ENCODE results near the gene KRTAP4-2.
"Not testable (repeated sequence)": the region's sequence is repeated elsewhere in the genome, so short reads cannot be mapped to it uniquely, and the experiment has no call there.

Gene KRTAP4-2

GRCh38 chr17:41160648-41161047 lies 17.4 kb downstream of the KRTAP4-2 start, which contains the start of gene KRTAP4-4:
TSS of gene KRTAP4-4 (minus strand) at chr17:41160748. CDS start at chr17:41160691, 57 bp downstream.
- DNase-seq: no peak

DNA sequence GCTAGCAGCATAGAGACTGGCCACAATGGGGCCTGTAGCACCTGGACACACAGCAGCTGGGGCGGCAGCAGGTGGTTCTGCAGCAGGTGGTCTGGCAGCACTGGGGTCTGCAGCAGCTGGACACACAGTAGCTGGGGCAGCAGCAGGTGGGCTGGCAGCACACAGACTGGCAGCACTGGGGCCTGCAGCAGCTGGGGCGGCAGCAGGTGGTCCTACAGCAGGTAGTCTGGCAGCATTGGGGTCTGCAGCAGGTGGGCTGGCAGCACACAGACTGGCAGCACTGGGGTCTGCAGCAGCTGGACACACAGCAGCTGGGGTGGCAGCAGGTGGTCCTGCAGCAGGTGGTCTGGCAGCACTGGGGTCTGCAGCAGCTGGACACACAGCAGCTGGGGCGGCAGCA lies 17.8 kb downstream of the KRTAP4-2 start:
- not testable (repeated sequence) for DNase-seq

DNA sequence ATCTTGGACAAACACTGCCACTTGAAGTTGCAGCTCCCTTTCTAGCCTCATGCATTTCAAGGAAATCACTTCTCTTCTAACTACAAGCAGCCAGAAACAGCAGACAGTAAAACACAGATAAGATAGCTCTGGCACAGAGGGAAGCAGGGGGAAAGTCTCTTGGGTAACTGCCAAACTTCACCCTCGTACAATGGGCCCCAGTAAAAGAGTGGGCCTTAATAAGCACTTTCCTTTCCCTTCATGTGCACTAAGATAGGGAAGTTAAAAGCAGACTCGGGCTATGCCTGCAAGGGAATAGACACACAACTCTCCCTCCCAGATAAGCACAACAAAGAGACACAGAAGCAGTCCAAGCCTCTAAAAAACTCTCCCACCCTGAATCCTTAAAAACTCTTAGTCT lies 24.2 kb downstream of the KRTAP4-2 start:
- DNase-seq: no peak

GRCh38 chr17:41151525-41151924 lies 26.5 kb downstream of the KRTAP4-2 start:
- DNase-seq: no peak

- DNase-seq: no peak
These were observed 28.0 kb downstream of the KRTAP4-2 start for GRCh38 chr17:41150026-41150425.

DNA sequence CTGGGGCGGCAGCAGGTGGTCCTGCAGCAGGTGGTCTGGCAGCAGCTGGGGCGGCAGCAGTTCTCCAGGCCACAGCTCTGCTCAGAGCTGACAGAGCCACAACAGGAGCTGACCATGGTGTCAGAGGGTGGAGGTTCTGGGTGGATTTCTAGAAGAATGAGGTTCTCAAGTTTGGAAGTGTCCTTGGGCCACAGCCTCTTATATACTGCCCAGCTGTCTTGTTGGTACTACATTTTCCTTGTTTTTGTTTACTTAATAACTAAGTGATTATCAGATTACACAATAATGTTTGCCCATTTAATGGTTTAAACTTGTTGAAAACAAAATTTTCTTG lies 28.4 kb downstream of the KRTAP4-2 start, which contains the start of gene KRTAP4-5:
TSS of gene KRTAP4-5 (minus strand) at position 174 of the 334 bp plus-strand sequence. CDS start at position 116, 58 bp downstream.
- no peak for DNase-seq

DNA sequence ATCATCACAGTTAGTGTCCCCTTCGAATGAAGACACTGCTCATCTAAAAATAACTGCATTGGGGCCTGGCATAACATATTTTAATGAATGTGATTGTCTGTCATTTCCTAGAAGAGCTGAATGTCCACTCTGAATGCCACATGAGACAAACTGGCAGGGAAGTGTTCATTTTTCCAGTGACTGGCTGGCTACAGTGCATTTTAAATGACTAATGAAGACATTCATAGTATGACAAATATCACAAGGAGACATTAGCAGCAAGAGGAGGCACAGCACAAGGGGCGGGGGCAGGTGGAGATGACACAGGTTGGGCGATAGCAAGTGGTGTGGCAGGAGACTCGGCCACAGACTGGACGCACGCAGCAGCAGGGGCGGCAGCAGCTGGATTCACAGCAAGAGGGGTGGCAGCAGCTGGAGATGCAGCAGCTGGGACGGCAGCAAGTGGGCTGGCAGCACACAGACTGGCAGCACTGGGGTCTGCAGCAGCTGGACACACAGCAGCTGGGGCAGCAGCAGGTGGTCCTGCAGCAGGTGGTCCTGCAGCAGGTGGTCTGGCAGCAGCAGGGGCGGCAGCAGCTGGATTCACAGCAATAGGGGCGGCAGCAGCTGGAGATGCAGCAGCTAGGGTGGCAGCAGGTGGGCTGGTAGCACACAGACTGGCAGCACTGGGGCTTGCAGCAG lies 28.9 kb downstream of the KRTAP4-2 start:
- DNase-seq: not testable (repeated sequence)

GRCh38 chr17:41147531-41148204 lies 30.4 kb downstream of the KRTAP4-2 start:
- DNase-seq: no peak

- DNase-seq: no peak
These were observed 32.8 kb downstream of the KRTAP4-2 start for GRCh38 chr17:41145261-41145660.

DNA sequence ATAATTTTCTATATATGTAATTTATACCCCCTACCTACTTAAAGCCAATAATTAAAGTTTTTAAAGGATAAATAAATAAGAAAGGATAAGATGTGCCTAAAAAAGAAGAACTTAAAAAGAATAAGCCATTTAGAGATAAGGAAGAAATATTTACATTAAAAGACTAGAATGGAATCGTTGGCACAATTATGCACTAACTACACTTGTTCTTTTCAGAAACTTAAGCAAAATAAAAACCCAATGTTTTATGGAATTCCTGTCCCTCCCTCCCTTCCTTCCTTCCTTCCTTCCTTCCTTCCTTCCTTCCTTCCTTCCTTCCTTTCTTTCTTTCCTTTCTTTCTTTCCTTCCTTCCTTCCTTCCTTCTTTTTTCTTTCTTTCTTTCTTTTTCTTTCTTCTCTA lies 33.2 kb downstream of the KRTAP4-2 start:
- no peak for DNase-seq

GRCh38 chr17:41141361-41141760 lies 36.7 kb downstream of the KRTAP4-2 start:
- no peak for DNase-seq

- DNase-seq: no peak
These were observed 37.5 kb downstream of the KRTAP4-2 start, which contains the start of gene KRTAP4-6 for GRCh38 chr17:41140360-41141131. TSS of gene KRTAP4-6 (minus strand) at chr17:41140544. CDS start at chr17:41140487, 57 bp downstream.

DNA sequence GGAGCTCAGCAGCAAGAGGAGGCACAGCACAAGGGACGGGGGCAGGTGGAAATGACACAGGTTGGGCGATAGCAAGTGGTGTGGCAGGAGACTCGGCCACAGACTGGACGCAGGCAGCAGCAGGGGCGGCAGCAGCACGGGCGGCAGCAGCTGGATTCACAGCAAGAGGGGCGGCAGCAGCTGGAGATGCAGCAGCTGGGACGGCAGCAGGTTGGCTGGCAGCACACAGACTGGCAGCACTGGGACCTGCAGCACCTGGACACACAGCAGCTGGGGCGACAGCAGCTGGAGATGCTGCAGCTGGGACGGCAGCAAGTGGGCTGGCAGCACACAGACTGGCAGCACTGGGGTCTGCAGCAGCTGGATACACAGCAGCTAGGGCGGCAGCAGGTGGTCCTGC lies 38.2 kb downstream of the KRTAP4-2 start:
- not testable (repeated sequence) for DNase-seq

DNA sequence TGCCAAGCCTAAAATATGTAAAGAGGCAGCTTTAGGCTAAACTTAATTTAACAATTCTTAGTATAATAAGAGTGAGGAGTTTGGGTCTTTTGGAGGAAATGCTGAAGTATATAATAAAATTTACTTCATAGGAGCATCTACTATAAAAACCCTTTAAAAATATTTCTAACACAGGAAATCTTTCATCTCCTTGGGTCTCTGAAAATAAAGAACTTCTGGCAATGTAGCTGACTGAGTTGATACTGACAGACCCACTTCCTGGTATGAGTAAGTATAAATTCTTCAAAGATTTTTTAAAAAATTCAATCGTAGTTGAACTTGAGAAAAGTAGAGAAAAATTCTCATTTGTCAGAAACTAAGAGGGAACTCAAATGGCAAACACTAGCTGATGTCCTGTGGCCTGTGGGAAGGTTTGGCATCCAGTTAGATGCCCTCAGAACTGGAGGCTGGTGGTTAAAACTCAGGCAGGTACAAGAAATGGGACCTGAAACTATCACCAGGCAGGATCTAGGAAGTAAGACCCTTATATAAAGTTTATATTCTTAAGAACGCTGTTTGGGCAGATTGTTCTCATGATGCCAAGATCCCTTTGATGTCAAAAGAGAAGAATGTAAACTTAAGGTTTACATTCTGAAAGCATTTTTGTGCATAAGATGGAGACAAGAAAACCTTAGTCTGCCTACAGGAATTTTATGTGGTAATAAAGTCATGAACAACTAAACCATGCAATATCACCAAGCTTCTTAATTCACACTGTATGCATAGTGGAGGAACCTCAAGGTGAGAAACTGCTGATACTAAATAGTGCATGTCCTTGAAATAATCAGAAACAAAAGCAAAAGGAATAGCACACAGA lies 43.9 kb downstream of the KRTAP4-2 start:
- no peak for DNase-seq

DNA sequence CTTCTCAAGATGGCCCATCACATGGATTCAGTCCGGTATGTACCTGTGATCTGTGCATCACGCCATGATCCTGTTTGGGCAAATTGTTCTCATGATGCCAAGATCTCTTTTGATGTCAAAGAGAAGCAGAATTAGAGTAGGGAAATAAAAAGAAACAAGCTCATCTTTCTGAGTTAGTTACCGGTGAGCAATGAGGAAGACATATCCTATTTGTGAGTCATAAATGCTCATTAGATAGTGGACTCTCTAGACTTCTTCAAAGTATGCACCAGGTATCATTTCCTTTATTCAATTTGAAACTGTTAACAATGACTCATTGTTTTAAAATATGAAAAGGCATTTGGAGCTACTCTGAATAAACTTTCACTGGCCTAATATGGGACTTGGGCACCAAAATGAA lies 46.0 kb downstream of the KRTAP4-2 start:
- no peak for DNase-seq
